Retinal pigment epithelial cell (primary cell): ENCODE data around the gene KLC4.

ENCODE experiments used
- DNase-seq: peaks from one replicate; pipeline ENCODE4 v3.0.0-alpha.2; 2010; ENCODE audit warnings: low read depth
- H3K4me3 ChIP-seq: 2 replicates; pipeline ENCODE4 v1.5.1; 2011; ENCODE audit warnings: mild to moderate bottlenecking, low read length, control low read depth, moderate library complexity
- CTCF ChIP-seq: conservative IDR thresholded peaks from 2 replicates; pipeline ENCODE4 v1.5.1; 2011; ENCODE audit warnings: low read depth, low read length, control low read depth, inconsistent platforms

Gene KLC4

GRCh38 chr6:43122146-43122545 lies 62.7 kb downstream of the KLC4 start:
- no peak for DNase-seq
- no peak for TF ChIP-seq CTCF
- no peak overlapping the region for H3K4me3 ChIP-seq

- no peak overlapping the region for H3K4me3 ChIP-seq
- DNase-seq = no peak
- no peak for TF ChIP-seq CTCF
Measured at GRCh38 chr6:43123461-43124314, 64.3 kb downstream of the KLC4 start.

- no peak for DNase-seq
- no peak for TF ChIP-seq CTCF
- H3K4me3 ChIP-seq = no peak overlapping the region
Measured at GRCh38 chr6:43124481-43124880, 65.0 kb downstream of the KLC4 start.
